ENCODE data around the gene KBTBD4. TPM values are rescaled to one million over a fixed set of nuclear protein-coding genes. Genes with fewer than 3 reads are reported as not detected.

Gene KBTBD4
- total RNA-seq, 6 experiments from 2014 or later: 6.5 to 9.2 (median 7.3) TPM

DNA sequence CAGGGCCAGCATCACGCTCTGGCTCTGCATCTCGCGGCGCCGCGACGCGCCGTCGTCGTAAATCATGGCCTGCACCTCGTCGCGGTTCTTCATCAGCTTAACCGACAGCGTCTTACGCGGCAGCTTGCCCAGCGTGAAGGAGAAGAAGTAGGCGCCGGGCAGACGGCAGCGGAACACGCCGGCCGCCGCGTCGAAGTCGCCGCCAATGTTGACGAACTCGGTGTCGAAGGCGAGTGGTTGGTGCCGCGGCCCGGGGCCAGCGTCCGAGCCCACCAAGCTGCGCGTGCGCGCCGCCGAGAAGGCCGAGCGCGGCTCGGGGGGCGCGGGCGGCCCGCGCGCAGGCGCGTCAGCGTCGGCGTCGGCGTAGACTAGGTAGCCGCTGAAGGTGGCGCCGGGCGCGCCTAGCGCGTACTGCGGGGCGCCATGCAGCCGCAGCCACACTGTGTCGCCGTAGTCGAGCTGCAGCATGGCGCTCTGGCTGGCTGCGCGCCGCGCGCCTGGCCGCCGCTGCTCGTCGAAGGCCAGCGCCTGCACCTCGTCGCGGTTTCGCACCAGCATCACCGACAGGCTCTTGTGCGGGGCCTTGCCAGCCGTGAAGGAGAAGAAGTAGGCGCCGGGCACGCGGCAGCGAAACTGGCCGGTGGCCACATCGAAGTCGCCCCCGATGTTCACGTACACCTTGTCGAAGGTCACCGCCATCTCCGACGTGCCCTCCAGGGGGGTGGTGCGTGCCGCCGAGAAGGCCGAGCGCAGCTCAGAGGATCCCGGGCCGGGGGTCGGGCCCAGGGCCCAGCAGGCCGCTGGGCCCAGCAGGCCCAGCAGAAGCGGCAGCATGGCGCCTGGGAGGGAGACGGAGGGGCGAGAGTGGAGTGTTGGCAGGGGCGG is 11.4 kb upstream of the KBTBD4 start:
- DNase-seq (no peak), ATAC-seq (no peak)
- 68% methylated on average over 17 of the region's 122 CpGs for WGBS (ENCODE audit: insufficient coverage, low coverage, low lambda C conversion rate, missing lambda C conversion rate)
- no peaks in the 10 kb centered on the region for H3K36me3 ChIP-seq
- intact Hi-C loops (cut with DNase I): no loop called here
- H3K27ac ChIP-seq: no peak overlapping the region
- H3K27me3 ChIP-seq: peaks cover 0 to 9% of the 10 kb centered on the region in 2 donors
- no peaks in the 10 kb centered on the region for H3K9me3 ChIP-seq
- TF ChIP-seq, protein P1, sequence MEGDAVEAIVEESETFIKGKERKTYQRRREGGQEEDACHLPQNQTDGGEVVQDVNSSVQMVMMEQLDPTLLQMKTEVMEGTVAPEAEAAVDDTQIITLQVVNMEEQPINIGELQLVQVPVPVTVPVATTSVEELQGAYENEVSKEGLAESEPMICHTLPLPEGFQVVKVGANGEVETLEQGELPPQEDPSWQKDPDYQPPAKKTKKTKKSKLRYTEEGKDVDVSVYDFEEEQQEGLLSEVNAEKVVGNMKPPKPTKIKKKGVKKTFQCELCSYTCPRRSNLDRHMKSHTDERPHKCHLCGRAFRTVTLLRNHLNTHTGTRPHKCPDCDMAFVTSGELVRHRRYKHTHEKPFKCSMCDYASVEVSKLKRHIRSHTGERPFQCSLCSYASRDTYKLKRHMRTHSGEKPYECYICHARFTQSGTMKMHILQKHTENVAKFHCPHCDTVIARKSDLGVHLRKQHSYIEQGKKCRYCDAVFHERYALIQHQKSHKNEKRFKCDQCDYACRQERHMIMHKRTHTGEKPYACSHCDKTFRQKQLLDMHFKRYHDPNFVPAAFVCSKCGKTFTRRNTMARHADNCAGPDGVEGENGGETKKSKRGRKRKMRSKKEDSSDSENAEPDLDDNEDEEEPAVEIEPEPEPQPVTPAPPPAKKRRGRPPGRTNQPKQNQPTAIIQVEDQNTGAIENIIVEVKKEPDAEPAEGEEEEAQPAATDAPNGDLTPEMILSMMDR (IDR thresholded peaks at IDR 0.05): no peak
- TF ChIP-seq POLR2A (IDR thresholded peaks at IDR 0.05): no peak
- H3K4me1 ChIP-seq: peaks cover 0 to 3% (median 0%) of the 10 kb centered on the region in 4 donors
- H3K4me3 ChIP-seq: no peak overlapping the region

- TF ChIP-seq POLR2A (IDR thresholded peaks at IDR 0.05): no peak
- TF ChIP-seq, protein P1 (IDR thresholded peaks at IDR 0.05): no peak
- Histone ChIP-seq H3K9me3 (no peaks in the 10 kb centered on the region), H3K27ac (no peak overlapping the region), H3K4me3 (no peak overlapping the region), H3K27me3 (peaks cover 0 to 9% of the 10 kb centered on the region in 2 donors), H3K4me1 (peaks cover 0 to 3% (median 0%) of the 10 kb centered on the region in 4 donors), H3K36me3 (peaks cover 0 to 6% (median 0%) of the 10 kb centered on the region in 4 donors)
- ATAC-seq (no peak), DNase-seq (no peak)
- WGBS (ENCODE audit: insufficient coverage, low coverage, low lambda C conversion rate, missing lambda C conversion rate): no CpG with 5 or more reads among the region's 51 CpGs
- intact Hi-C loops (cut with DNase I): no loop called here
Measured at GRCh38 chr11:47589584-47589976, 10.8 kb upstream of the KBTBD4 start.

GRCh38 chr11:47589118-47589517 is 10.3 kb upstream of the KBTBD4 start:
- Histone ChIP-seq H3K36me3 (peaks cover 0 to 10% (median 0%) of the 10 kb centered on the region in 4 donors), H3K27me3 (peaks cover 0 to 9% of the 10 kb centered on the region in 2 donors), H3K4me1 (peaks cover 0 to 3% (median 0%) of the 10 kb centered on the region in 4 donors), H3K27ac (no peak overlapping the region), H3K9me3 (no peaks in the 10 kb centered on the region), H3K4me3 (no peak overlapping the region)
- no peak for TF ChIP-seq POLR2A (IDR thresholded peaks at IDR 0.05)
- TF ChIP-seq, protein P1 (IDR thresholded peaks at IDR 0.05): no peak
- ATAC-seq (no peak), DNase-seq (no peak)
- 84% methylated on average over 7 of the region's 11 CpGs for WGBS (ENCODE audit: insufficient coverage, low coverage, low lambda C conversion rate, missing lambda C conversion rate)
- intact Hi-C loops (cut with DNase I): no loop called here

DNA sequence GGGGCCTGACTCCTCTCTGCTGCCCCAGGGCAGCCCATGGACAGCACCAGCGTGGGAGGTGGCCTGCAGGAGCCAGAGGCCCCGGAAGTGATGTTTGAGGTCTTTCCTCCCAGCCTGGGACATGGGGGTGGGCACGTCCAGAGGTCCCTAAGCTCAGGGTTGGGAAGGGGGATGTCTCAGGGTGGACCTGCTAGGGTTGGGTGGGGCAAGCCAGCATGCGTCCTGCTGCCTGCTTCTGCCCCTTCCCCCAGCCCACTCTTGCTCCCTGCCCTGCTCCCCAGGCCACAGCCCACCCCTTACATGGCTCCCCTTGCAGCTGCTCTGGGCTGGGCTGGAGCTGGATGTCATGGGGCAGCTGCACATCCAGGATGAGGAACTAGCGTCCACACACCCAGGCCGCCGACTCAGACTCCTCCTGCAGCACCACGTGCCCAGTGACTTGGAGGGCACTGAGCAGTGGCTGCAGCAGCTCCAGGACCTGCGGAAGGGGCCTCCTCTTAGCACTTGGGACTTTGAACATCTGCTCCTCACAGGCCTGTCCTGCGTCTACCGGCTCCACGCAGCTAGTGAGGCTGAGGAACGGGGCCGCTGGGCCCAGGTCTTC is 9.1 kb upstream of the KBTBD4 start:
- TF ChIP-seq, protein P1 (IDR thresholded peaks at IDR 0.05): no peak
- no peak for TF ChIP-seq POLR2A (IDR thresholded peaks at IDR 0.05)
- H3K36me3 ChIP-seq: peaks cover 0 to 23% (median under 1%) of the 10 kb centered on the region in 4 donors
- ATAC-seq (peak; percentile 46 to 72 (median 64)), DNase-seq (peak in 2 of 3 donors; percentile 59 to 68)
- no peaks in the 10 kb centered on the region for H3K9me3 ChIP-seq
- H3K27me3 ChIP-seq: peaks cover 0 to under 1% of the 10 kb centered on the region in 2 donors
- H3K4me1 ChIP-seq: no peaks in the 10 kb centered on the region
- 40% methylated on average over 1 of the region's 14 CpGs for WGBS (ENCODE audit: insufficient coverage, low coverage, low lambda C conversion rate, missing lambda C conversion rate)
- intact Hi-C loops (cut with DNase I): no loop called here
- H3K4me3 ChIP-seq: no peak overlapping the region
- H3K27ac ChIP-seq: no peak overlapping the region

Measured in right lobe of liver (tissue), 6 donors.